GM21447 (cell line): ENCODE measurements around the gene LITAFD.
"Not testable (repeated sequence)": the region's sequence is repeated elsewhere in the genome, so short reads cannot be mapped to it uniquely, and the experiment has no call there.

Experiments
- ATAC-seq: cut with Tn5 transposase; IDR thresholded peaks from one replicate; pipeline ENCODE4 v1.9.1; 2021; ENCODE audit not compliant: unreplicated experiment

Gene LITAFD

DNA sequence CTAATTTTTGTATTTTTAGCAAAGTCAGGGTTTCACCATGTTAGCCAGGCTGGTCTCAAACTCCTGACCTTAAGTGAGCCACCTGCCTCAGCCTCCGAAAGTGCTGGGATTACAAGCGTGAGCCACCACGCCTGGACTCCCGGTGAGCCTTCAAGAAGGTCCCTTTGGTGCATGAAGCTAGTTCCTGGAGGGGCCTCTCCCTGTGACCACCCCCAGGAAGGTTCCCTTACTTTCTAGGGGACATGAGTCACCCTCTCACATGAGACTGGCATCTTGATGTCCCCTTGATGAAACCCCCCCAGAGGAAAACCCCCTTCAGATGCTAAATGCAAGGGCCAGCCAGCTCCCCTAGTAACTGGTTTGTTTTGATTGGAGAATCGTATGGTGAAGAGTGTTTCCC lies 26.2 kb upstream of the LITAFD start:
- ATAC-seq = no peak

- no peak for ATAC-seq
These were observed 22.9 kb upstream of the LITAFD start for GRCh38 chr16:8858994-8859912.

DNA sequence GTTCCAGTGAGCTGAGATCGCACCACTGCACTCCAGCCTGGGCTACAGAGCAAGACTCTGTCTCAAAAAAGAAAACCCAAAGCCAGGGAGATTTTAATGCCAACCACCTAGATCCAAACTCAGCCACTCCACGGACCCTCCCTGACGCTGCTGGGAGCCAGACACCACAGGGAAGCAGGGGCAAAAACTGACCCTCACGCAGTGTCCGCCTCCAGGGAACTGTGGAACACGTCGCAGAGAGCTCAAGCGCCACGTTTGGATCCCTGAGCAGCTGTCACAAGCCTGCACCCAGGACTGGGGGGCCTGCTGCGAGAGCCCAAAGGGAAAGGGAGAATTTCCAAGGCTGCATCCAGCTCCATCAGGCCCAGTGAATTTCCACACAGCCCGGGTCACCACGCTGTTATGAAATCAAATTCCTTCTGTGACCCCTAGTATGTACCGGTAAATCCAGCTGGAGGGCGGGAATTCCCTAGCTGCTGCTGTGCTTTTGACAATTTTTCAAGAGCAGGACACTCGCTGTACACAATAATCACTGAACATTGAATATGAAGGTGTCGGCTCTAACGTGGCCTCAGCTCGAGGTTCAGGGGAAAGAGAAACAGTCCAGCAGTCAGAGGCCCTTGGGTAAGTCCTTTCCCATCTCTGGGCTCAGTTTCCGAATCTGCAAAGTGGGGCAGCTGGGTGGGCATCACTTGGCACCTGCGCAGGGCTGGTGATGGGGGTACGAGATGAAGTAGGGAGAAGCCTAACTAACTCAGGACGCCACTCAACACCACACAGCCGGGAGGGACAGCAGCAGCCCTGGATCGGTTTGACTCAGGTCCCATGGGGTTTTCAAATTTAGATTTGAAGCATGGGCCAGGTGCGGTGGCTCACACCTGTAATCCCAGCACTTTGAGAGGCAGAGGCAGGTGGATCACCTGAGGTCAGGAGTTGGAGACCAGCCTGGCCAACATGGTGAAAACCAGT lies 22.0 kb upstream of the LITAFD start:
- no peak for ATAC-seq

DNA sequence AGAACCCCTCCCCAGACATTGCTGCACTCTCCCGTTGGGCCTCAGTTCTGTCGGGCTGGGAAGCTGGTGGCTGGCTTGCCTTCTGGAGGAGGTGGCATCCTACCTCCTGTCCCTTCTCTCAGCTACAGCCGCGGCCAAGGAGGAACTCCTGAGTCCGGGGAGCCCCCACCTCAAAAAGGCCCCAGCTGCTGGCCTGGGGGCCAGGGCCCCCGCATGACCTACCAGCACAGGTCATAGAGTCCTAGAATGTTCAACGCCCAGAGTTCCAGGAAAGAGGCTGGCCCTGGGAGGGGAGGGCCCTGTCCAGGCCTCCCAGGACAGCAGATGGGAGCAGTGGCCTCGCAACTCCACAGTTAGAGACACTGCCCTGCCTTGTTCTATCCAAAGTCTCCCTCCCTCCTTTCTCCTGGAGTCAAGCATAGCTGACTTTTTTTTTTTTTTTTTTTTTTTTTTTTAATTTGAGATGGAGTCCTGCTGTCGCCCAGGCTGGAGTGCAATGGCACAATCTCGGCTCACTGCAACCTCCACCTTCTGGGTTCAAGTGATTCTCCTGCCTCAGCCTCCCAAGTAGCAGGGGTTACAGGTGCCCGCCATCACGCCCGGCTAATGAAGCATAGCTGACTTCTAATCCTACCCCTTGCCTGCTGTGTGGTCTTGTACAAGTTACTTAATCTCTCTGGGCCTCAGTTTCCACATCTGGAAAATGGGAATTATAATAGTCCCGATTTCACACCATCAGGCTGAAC lies 20.4 kb upstream of the LITAFD start:
- no peak for ATAC-seq

GRCh38 chr16:8862309-8863130 lies 19.6 kb upstream of the LITAFD start:
- ATAC-seq = no peak

DNA sequence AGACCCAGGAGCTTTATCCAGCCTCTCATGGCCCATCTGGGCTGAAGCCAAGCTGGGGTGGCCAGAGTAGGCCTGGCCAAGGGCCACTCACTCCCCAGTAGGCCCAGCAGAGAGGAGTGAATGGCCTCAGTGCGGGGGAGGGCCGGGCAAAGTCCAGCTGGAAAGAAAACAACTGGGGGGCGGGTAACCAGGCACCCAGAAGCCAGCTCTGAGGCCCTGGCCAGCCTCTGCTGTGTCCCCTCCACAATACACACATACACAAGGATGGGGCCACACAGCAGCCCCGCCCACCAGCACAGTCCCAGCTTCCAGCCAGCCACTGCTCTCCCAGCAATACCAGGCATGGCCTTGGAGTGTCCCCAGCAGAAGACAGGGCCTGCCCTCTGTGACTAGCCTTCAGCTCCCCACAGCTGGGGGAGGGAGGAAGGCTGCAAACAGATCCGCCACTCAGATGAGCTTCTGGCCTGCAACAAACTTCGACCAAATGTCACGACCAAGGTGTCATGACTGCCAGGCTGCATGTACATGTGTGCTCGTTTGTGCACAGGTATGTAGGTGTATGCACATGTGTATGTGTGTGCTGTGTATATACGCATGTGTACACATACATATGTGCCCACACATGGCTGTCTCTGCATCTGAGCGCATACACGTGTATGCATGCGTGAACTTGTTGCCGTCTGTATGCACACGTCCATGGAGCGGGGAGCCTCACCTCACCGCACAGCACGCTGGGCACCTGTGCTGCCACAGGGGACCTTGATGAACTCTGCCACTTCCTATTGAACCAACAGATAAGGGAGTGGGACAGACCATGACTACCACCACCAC lies 18.3 kb upstream of the LITAFD start:
- ATAC-seq = no peak

DNA sequence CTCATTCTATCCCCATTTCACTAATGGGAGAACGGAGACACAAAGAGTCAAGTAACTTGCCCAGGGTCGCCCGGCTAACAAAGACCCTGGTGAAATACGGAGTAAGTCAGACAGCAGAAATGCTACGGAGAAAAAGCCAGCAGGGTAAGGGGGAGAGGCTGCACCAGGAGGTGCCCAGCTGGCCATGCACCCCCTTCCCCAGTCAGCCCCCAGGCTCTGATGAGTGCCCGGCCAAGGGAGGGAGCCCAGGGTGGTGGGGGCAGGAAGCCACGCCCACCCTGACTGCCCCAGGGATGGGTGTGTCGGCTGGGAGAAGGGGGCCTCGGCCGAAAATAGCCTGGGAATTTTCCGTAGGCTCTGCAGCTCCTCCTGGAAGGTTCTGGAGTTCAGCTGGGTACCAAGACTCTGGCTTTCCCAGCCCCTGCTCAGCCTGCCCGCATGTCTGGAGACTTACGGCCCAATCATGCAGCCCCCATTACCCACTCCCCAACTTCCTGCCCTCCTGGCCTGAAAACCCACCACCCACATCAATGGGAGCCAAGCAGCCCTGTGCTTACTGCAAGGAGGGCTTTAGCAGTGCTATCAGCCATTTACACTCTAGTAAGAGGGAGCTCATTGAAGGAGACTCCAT lies 17.6 kb upstream of the LITAFD start:
- no peak for ATAC-seq

GRCh38 chr16:8865145-8865882 lies 16.8 kb upstream of the LITAFD start:
- ATAC-seq = no peak

GRCh38 chr16:8866118-8866883 lies 15.8 kb upstream of the LITAFD start:
- ATAC-seq = no peak

GRCh38 chr16:8866884-8867215 lies 15.3 kb upstream of the LITAFD start:
- no peak for ATAC-seq

DNA sequence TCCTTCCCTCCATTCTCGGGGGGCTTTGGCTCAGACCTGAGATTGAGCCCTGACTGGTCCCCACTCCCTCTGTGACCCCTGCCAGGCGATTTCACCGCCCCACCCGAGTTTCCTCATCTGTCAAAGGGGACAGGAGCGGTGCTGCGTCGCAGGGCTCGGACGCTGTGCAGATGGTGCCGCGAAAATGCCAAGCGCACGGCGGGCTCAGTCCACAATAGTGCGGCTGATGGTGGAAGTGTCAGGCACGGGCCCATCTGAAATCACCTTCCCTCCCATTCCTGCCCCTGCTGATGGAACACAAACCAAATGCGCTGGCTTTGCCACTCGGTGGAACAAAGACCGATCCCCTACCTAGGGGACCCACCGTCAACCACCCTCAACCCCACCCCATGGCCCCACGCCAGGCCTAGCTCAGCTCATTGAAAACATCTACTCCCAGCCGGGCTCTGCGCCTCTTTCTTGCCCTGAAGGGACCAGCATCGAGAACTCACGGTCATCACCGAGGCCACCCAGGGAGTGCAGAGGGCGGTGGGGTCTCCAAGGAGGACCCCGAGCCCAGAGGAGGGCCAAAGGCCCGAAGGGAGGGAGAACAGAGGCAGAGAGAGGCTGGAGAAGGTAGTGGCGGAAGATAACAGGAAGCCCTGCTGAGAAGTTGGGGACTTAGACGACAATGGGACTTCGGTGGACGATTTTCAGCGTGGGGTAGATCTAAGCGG lies 14.8 kb upstream of the LITAFD start:
- ATAC-seq = no peak

DNA sequence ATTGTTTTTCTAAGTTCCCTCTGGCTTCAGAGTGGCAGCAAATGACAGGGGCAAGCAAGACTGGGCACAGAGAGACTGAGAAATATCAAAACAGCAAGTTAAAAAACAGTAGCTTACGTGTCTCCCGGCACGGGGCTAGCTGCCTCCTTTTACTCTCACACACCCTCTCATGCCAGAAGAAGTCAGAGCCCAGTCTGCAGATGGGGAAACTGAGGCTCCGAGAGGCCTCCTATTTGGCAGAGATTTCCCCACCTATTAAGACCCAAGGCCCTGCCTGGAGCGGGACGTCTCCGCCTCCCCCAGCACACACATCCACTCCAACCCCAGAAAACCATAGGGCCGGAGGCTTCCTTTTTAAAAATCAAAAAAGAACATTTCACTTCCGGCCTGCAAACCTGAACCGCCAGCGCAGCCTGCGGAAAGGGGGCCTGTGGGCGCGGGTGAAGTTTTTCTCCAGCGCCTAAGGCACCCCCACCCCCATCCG lies 14.2 kb upstream of the LITAFD start:
- no peak for ATAC-seq

DNA sequence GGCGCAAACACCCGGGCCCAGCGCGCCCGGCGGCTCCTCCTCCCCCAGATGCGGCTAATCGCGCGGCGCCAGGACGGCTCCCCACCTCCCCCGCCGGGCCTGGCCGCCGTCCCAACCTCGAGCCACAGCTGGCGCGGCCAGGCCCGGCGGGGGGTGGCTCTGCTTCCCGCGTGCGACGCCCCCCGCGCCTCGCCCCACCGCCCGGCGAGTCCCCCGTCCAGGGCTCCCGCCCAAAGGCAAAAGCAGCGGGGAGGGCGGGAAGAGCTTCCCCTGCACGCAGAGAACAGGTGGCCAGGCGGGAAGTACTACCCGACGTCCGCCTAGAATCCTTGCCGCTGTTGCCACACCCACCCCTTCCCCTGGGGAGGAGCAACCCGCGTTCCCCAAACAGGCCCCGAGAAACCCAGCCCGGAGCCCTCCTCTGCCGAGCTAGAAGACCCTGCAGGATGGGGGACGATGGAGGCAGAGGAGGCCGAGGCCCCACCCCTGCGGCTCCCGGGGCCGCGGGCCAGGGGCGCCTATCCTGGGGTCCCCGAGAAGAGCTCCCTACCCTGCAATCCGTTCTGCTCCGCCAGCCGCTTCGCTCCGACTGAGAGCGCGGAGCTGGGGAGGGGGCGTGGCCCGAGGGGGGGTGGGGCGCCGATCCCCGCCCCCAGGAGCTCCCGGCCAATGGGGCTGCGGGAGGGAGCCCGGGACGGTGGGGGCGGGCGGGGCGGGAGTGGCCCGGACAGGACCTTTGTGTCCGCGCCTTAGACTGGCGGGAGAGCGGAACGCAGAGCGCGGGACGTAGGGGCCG lies 13.5 kb upstream of the LITAFD start, which contains the start of gene CARHSP1:
TSS of gene CARHSP1 (minus strand) at position 591 of the 796 bp plus-strand sequence. CDS start 9,678 bp downstream, outside the sequence.
- ATAC-seq = peak; percentile 69

GRCh38 chr16:8869212-8869987 lies 12.8 kb upstream of the LITAFD start:
- no peak for ATAC-seq

- not testable (repeated sequence) for ATAC-seq
These were observed 12.2 kb upstream of the LITAFD start for GRCh38 chr16:8869988-8870241.
